ENCODE results near the gene TWNK.

DNA sequence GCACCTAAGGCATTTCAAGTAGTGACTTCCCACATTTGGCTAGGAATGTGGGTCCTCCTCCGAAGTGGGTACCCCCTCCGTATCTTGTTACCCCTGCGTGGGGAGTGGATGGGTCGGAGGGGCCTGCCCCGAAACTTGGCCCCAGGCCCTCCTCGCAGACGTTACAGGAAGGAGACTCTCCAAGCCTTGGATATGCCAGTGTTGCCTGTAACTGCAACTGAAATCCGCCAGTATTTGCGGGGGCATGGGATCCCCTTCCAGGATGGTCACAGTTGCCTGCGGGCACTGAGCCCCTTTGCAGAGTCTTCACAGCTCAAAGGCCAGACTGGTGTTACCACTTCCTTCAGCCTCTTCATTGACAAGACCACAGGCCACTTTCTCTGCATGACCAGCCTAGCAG is 823 bp downstream of the TWNK start:
- TF ChIP-seq, protein P1, sequence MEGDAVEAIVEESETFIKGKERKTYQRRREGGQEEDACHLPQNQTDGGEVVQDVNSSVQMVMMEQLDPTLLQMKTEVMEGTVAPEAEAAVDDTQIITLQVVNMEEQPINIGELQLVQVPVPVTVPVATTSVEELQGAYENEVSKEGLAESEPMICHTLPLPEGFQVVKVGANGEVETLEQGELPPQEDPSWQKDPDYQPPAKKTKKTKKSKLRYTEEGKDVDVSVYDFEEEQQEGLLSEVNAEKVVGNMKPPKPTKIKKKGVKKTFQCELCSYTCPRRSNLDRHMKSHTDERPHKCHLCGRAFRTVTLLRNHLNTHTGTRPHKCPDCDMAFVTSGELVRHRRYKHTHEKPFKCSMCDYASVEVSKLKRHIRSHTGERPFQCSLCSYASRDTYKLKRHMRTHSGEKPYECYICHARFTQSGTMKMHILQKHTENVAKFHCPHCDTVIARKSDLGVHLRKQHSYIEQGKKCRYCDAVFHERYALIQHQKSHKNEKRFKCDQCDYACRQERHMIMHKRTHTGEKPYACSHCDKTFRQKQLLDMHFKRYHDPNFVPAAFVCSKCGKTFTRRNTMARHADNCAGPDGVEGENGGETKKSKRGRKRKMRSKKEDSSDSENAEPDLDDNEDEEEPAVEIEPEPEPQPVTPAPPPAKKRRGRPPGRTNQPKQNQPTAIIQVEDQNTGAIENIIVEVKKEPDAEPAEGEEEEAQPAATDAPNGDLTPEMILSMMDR (IDR thresholded peaks at IDR 0.05 in 4 of 5, conservative IDR thresholded peaks at IDR 0.05 in 1 of 5): no peak
- no peak for TF ChIP-seq POLR2A (IDR thresholded peaks at IDR 0.05)
